Mammary epithelial cell (primary cell): ENCODE measurements around the gene CHAF1A.

ENCODE experiments used
- EZH2 ChIP-seq: IDR thresholded peaks from 2 replicates; pipeline ENCODE4 v1.6.1; 2012; ENCODE audit warnings: low read length, inconsistent platforms, borderline replicate concordance
- TF ChIP-seq, protein P1 (sequence below), 2 donors: IDR thresholded peaks in 1 of 2; conservative IDR thresholded peaks in 1 of 2; 2 replicates each; pipeline ENCODE4 v1.5.1; 2011 to 2012; ENCODE audit warnings: inconsistent platforms in 2 of 2, low read length in 2 of 2, mild to moderate bottlenecking in 2 of 2, control low read depth in 1 of 2, low read depth in 1 of 2; ENCODE audit not compliant: insufficient read depth in 1 of 2; ENCODE audit errors: extremely low read depth in 1 of 2

DNA sequence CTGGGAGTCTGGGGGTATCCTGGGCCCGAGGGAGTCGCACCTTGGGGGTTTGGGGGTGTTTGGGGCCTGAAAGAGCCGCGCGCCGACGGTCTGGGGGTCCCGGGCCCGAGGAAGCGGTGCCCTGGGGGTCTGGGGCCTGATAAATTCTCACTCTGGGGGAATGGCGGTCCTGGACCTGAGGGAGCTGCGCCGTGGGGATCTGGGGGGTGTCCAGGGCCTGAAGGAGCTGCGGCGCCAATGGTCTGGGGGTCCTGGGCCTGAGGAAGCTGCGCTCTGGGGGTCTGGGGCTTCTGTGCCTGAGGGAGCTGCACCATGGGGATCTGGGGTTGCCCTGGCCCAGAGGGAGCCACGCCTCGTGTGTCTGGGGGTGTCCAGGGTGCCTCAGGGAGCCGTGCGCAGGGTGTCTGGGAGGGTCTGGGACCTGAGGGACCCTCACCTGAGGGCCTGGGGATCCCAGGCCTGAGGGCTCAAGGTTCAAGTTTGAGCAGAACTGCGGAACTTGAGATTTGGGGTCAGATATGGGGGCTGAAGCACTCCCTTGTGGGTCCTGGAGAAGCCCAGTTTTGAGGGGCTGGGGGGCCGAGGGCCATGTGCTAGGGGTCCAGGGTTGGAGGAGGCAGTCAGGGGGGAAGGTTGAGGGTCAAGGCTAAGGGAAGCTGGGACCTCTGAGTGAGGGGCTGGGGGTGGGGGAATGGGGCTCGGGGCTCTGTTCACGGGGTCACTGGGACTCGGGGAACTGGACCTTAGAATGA lies 70.7 kb downstream of the CHAF1A start:
- TF ChIP-seq, protein P1, sequence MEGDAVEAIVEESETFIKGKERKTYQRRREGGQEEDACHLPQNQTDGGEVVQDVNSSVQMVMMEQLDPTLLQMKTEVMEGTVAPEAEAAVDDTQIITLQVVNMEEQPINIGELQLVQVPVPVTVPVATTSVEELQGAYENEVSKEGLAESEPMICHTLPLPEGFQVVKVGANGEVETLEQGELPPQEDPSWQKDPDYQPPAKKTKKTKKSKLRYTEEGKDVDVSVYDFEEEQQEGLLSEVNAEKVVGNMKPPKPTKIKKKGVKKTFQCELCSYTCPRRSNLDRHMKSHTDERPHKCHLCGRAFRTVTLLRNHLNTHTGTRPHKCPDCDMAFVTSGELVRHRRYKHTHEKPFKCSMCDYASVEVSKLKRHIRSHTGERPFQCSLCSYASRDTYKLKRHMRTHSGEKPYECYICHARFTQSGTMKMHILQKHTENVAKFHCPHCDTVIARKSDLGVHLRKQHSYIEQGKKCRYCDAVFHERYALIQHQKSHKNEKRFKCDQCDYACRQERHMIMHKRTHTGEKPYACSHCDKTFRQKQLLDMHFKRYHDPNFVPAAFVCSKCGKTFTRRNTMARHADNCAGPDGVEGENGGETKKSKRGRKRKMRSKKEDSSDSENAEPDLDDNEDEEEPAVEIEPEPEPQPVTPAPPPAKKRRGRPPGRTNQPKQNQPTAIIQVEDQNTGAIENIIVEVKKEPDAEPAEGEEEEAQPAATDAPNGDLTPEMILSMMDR (conservative IDR thresholded peaks at IDR 0.05 in 1 of 2, IDR thresholded peaks at IDR 0.05 in 1 of 2; ENCODE audit: extremely low read depth in 1 of 2, insufficient read depth in 1 of 2, low read depth in 1 of 2, low read length in 2 of 2) = no peak
- TF ChIP-seq EZH2 = no peak
